GM21737 (cell line): ENCODE data around the gene CYFIP1.

Source experiments
- ATAC-seq: cut with Tn5 transposase; IDR thresholded peaks from one replicate; pipeline ENCODE4 v1.9.1; 2021; ENCODE audit warnings: mild to moderate bottlenecking, moderate library complexity; ENCODE audit not compliant: unreplicated experiment

CYFIP1 gene

GRCh38 chr15:22969489-22969888, 10.7 kb downstream of the CYFIP1 start:
- no peak for ATAC-seq

- no peak for ATAC-seq
Measured at GRCh38 chr15:22968366-22968765, 11.8 kb downstream of the CYFIP1 start.

- ATAC-seq: no peak
Measured at GRCh38 chr15:22967084-22967770, 12.9 kb downstream of the CYFIP1 start.

- ATAC-seq: no peak
Measured at GRCh38 chr15:22966321-22967083, 13.7 kb downstream of the CYFIP1 start.

GRCh38 chr15:22963641-22964040, 16.5 kb downstream of the CYFIP1 start:
- no peak for ATAC-seq

GRCh38 chr15:22962611-22963010, 17.6 kb downstream of the CYFIP1 start:
- no peak for ATAC-seq

- ATAC-seq: no peak
Measured at GRCh38 chr15:22961762-22962161, 18.4 kb downstream of the CYFIP1 start.

GRCh38 chr15:22960556-22960955, 19.6 kb downstream of the CYFIP1 start:
- no peak for ATAC-seq

GRCh38 chr15:22960126-22960525, 20.0 kb downstream of the CYFIP1 start:
- ATAC-seq: no peak

GRCh38 chr15:22959321-22960101, 20.7 kb downstream of the CYFIP1 start:
- no peak for ATAC-seq

GRCh38 chr15:22958487-22959280, 21.5 kb downstream of the CYFIP1 start:
- no peak for ATAC-seq

GRCh38 chr15:22956978-22957260, 23.2 kb downstream of the CYFIP1 start:
- no peak for ATAC-seq

- ATAC-seq: no peak
Measured at GRCh38 chr15:22956257-22956977, 23.8 kb downstream of the CYFIP1 start.

- no peak for ATAC-seq
Measured at GRCh38 chr15:22955544-22956119, 24.5 kb downstream of the CYFIP1 start.

GRCh38 chr15:22954798-22955543, 25.2 kb downstream of the CYFIP1 start:
- no peak for ATAC-seq

- ATAC-seq: no peak
Measured at GRCh38 chr15:22954326-22954725, 25.8 kb downstream of the CYFIP1 start.

- no peak for ATAC-seq
Measured at GRCh38 chr15:22952796-22953579, 27.2 kb downstream of the CYFIP1 start.

GRCh38 chr15:22951381-22952280, 28.5 kb downstream of the CYFIP1 start:
- no peak for ATAC-seq
